ENCODE data around the gene CNMD. TPM values are rescaled to one million over a fixed set of nuclear protein-coding genes. Genes with fewer than 3 reads are reported as not detected.

CNMD gene
- total and polyA plus RNA-seq, 2 of the 8 experiments (the other 6 are each of a cell fraction or from before 2014, with no cell fraction given), result 87.4 to 113 TPM

DNA sequence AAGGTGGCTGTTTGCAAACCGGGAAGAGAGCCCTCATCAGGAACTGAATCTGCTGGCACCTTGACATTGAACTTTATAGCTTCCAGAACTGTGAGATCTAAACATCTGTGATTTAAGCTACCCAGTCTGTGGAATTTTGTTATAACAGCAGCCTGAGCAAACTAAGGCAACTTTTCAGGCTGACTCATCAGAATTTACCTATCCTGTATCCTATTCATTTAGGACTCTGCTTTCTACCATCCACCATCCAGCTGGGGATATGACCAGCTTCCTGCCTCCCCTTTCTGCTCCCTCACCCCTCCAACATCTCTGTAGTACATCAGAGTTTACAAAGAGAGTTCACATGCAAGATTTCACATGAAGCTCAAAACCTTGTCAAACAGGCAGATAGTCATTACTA lies 11.1 kb upstream of the CNMD start:
- Histone ChIP-seq H3K23ac (ENCODE audit: insufficient read length) (no peak overlapping the region), H2BK15ac (ENCODE audit: low read length) (no peak overlapping the region), H2AFZ (ENCODE audit: low read length) (no peak overlapping the region), H3K9me3 (ENCODE audit: insufficient read depth in 2 of 2, low read depth in 1 of 2, low read length in 1 of 2) (no peaks in the 10 kb centered on the region), H2BK20ac (ENCODE audit: low read length) (no peak overlapping the region), H3K4ac (replicated peaks; ENCODE audit: insufficient read length, low read depth, low read length) (no peak overlapping the region), H3K23me2 (ENCODE audit: low read depth, low read length) (no peaks in the 10 kb centered on the region), H3K4me2 (ENCODE audit: insufficient read depth in 1 of 2, low read depth in 2 of 2, low read length in 2 of 2) (no peak overlapping the region), H3K18ac (ENCODE audit: extremely low read depth, low read length) (no peak overlapping the region), H3K14ac (ENCODE audit: insufficient read length) (no peak overlapping the region), H2AK5ac (ENCODE audit: low read depth, low read length) (no peak overlapping the region), H2BK12ac (ENCODE audit: low read depth, low read length) (0 out of 2 replicates have a peak overlapping the region, but pooled peaks have one; percentile 4), H3K27ac (ENCODE audit: low read depth, low read length) (no peak overlapping the region), H4K91ac (replicated peaks; ENCODE audit: insufficient read length, low read length) (no peak overlapping the region), H4K8ac (ENCODE audit: extremely low read depth, insufficient read depth, low read length) (no peak overlapping the region), H3K4me3 (ENCODE audit: extremely low read depth in 1 of 4, insufficient read depth in 2 of 4, low read depth in 3 of 4, low read length in 4 of 4) (no peak overlapping the region), H4K20me1 (replicated peaks in 1 of 2; ENCODE audit: control insufficient read depth in 1 of 2, insufficient read depth in 2 of 2, low read length in 2 of 2) (no peaks in the 10 kb centered on the region), H3K9ac (replicated peaks in 1 of 4; ENCODE audit: extremely low read depth in 1 of 4, low read depth in 3 of 4, low read length in 3 of 4) (no peak overlapping the region), H4K5ac (ENCODE audit: insufficient read length, low read depth, low read length) (no peak overlapping the region), H3K27me3 (replicated peaks in 1 of 4; ENCODE audit: control insufficient read depth in 3 of 4, extremely low read depth in 1 of 4, insufficient read depth in 3 of 4, low read length in 3 of 4) (no peaks in the 10 kb centered on the region; a peak in 1 of 7 replicates), H3K56ac (replicated peaks; ENCODE audit: insufficient read length, low read depth, low read length) (no peak overlapping the region), H3K79me1 (ENCODE audit: low read depth, low read length) (no peaks in the 10 kb centered on the region), H3K4me1 (replicated peaks in 1 of 4; ENCODE audit: control insufficient read depth in 3 of 4, insufficient read depth in 4 of 4, low read length in 3 of 4) (no peaks in the 10 kb centered on the region), H3K79me2 (ENCODE audit: control insufficient read depth in 1 of 2, insufficient read depth in 2 of 2, low read length in 2 of 2) (no peaks in the 10 kb centered on the region), H2BK5ac (ENCODE audit: low read depth, low read length) (no peak overlapping the region), H2BK120ac (replicated peaks; ENCODE audit: low read depth, low read length) (no peak overlapping the region), H3K36me3 (ENCODE audit: control insufficient read depth in 2 of 4, insufficient read depth in 4 of 4, low read length in 3 of 4) (no peaks in the 10 kb centered on the region)
- 0 out of 2 replicates have a peak, but pooled peaks have one; percentile 15 for TF ChIP-seq MAFK (IDR thresholded peaks at IDR 0.05; ENCODE audit: low read depth, low read length)
- TF ChIP-seq, protein P1, sequence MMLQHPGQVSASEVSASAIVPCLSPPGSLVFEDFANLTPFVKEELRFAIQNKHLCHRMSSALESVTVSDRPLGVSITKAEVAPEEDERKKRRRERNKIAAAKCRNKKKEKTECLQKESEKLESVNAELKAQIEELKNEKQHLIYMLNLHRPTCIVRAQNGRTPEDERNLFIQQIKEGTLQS (IDR thresholded peaks at IDR 0.05; ENCODE audit: insufficient read depth, low read depth, low read length), result no peak
- ChIA-PET POLR2A (ENCODE audit: partially characterized antibody) (interaction anchor here (0.6 to 1.4 kb wide), 2 partner anchors 98 to 103 kb away, joined by 3 read pairs; partner anchors contain the start of gene SUGT1), CTCF (ENCODE audit: partially characterized antibody) (interaction anchor here (0.6 to 1.8 kb wide), 5 partner anchors 12 to 775 kb away, joined by 3 to 4 read pairs (median 3); no protein-coding TSS in a partner anchor)
- 80% methylated on average over 1 of the region's 1 CpG; no CpG with 5 or more reads in 1 of the 2 experiments for WGBS, 2 experiments (ENCODE audit: extremely low coverage in 1 of 2, insufficient coverage in 1 of 2, insufficient read length in 1 of 2, insufficient replicate concordance in 2 of 2, low coverage in 1 of 2, low lambda C conversion rate in 2 of 2, missing lambda C conversion rate in 1 of 2)
- no peak for DNase-seq (ENCODE audit: low read depth in 1 of 2, low spot score in 2 of 2)
- no peak for FAIRE-seq

All from H1 (cell line).